ENCODE data around the gene RPL22. TPM values are rescaled to one million over a fixed set of nuclear protein-coding genes. Genes with fewer than 3 reads are reported as not detected.

The RPL22 gene
- total and polyA plus RNA-seq, 2 of the 8 experiments (the other 6 are each of a cell fraction or from before 2014, with no cell fraction given): 133 to 521 TPM

DNA sequence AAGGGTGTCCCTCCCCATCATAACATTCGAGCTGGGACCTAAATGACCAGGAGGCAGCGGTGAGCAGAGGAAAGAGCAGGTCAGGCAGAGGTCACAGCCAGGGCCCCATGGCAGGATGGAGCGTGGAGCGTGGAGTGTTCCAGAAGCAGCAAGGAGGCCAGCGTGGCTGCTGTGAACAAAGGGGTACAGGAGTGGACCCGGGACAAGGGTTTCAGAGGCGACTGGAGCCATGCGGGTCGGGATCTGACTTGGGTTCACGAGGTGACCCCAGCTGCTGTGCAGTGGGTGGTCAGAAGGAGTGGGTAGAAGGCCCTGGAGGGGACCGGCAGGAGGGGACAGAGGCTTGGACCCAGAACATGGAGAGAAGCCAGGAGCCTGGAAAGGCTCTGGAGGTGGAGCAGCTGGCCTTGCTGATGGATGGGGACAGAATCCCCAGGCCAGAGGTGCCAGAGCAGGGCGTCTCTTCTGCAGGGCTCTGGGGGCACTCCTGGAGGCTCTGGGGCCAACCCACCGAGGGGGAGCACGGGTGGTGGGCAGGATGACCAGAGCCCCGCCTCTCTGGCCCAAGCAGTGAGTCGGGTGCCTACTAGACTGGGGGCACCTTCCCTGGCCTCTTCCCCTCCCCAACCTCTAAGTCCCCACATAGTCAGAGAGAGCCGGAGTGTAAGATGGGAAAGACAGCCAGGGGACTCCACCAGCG is 21.6 kb downstream of the RPL22 start:
- Histone ChIP-seq H3K23me2 (ENCODE audit: low read depth, low read length) (peaks cover 21% of the 10 kb centered on the region; the same call in 1 of the 2 replicates), H2BK120ac (replicated peaks; ENCODE audit: low read depth, low read length) (no peak overlapping the region), H2BK5ac (ENCODE audit: low read depth, low read length) (no peak overlapping the region), H3K9me3 (ENCODE audit: insufficient read depth in 2 of 2, low read depth in 1 of 2, low read length in 1 of 2) (no peaks in the 10 kb centered on the region), H2AK5ac (ENCODE audit: low read depth, low read length) (no peak overlapping the region), H2AFZ (ENCODE audit: low read length) (no peak overlapping the region), H3K4ac (replicated peaks; ENCODE audit: insufficient read length, low read depth, low read length) (no peak overlapping the region), H3K79me1 (ENCODE audit: low read depth, low read length) (no peaks in the 10 kb centered on the region), H3K14ac (ENCODE audit: insufficient read length) (no peak overlapping the region), H3K23ac (ENCODE audit: insufficient read length) (no peak overlapping the region), H4K8ac (ENCODE audit: extremely low read depth, insufficient read depth, low read length) (no peak overlapping the region), H2BK15ac (ENCODE audit: low read length) (no peak overlapping the region), H3K36me3 (ENCODE audit: control insufficient read depth in 2 of 4, insufficient read depth in 4 of 4, low read length in 3 of 4) (no peaks in the 10 kb centered on the region), H4K5ac (ENCODE audit: insufficient read length, low read depth, low read length) (no peak overlapping the region), H3K4me2 (ENCODE audit: insufficient read depth in 1 of 2, low read depth in 2 of 2, low read length in 2 of 2) (no peak overlapping the region), H3K56ac (replicated peaks; ENCODE audit: insufficient read length, low read depth, low read length) (no peak overlapping the region), H4K20me1 (replicated peaks in 1 of 2; ENCODE audit: control insufficient read depth in 1 of 2, insufficient read depth in 2 of 2, low read length in 2 of 2) (peaks cover 0 to 21% of the 10 kb centered on the region in 2 experiments), H2BK12ac (ENCODE audit: low read depth, low read length) (no peak overlapping the region), H3K4me3 (ENCODE audit: extremely low read depth in 1 of 4, insufficient read depth in 2 of 4, low read depth in 3 of 4, low read length in 4 of 4) (no peak overlapping the region), H3K27me3 (replicated peaks in 1 of 4; ENCODE audit: control insufficient read depth in 3 of 4, extremely low read depth in 1 of 4, insufficient read depth in 3 of 4, low read length in 3 of 4) (peaks cover 19 to 61% (median 46%) of the 10 kb centered on the region in 4 experiments), H3K4me1 (replicated peaks in 1 of 4; ENCODE audit: control insufficient read depth in 3 of 4, insufficient read depth in 4 of 4, low read length in 3 of 4) (peaks cover 0 to 8% (median 6%) of the 10 kb centered on the region in 4 experiments; a peak in 6 of 7 replicates), H3K18ac (ENCODE audit: extremely low read depth, low read length) (no peak overlapping the region), H3K9ac (replicated peaks in 1 of 4; ENCODE audit: extremely low read depth in 1 of 4, low read depth in 3 of 4, low read length in 3 of 4) (no peak overlapping the region), H3K27ac (ENCODE audit: low read depth, low read length) (no peak overlapping the region), H4K91ac (replicated peaks; ENCODE audit: insufficient read length, low read length) (no peak overlapping the region), H3K79me2 (ENCODE audit: control insufficient read depth in 1 of 2, insufficient read depth in 2 of 2, low read length in 2 of 2) (no peaks in the 10 kb centered on the region), H2BK20ac (ENCODE audit: low read length) (no peak overlapping the region)
- FAIRE-seq (no peak), DNase-seq (ENCODE audit: low read depth in 1 of 2, low spot score in 2 of 2) (no peak)
- ChIA-PET CTCF (ENCODE audit: partially characterized antibody) (interaction anchor here (0.9 to 2.0 kb wide), 9 partner anchors 9 to 143 kb away, joined by 3 to 8 read pairs (median 4); no protein-coding TSS in a partner anchor), POLR2A (ENCODE audit: partially characterized antibody) (interaction anchor here (0.7 to 1.4 kb wide), 6 partner anchors 10 to 70 kb away, joined by 3 to 4 read pairs (median 3); no protein-coding TSS in a partner anchor)
- 80% methylated on average over 18 of the region's 18 CpGs; no CpG with 5 or more reads in 1 of the 2 experiments for WGBS, 2 experiments (ENCODE audit: extremely low coverage in 1 of 2, insufficient coverage in 1 of 2, insufficient read length in 1 of 2, insufficient replicate concordance in 2 of 2, low coverage in 1 of 2, low lambda C conversion rate in 2 of 2, missing lambda C conversion rate in 1 of 2)
- TF ChIP-seq CHD2 (IDR thresholded peaks at IDR 0.05; ENCODE audit: low read length): no peak
- no peak for TF ChIP-seq SP1 (IDR thresholded peaks at IDR 0.05; ENCODE audit: low read depth, low read length)
- TF ChIP-seq EZH2 (IDR thresholded peaks at IDR 0.05; ENCODE audit: low read depth, low read length, severe bottlenecking): no peak
- no peak for TF ChIP-seq MAX (IDR thresholded peaks at IDR 0.05)
- TF ChIP-seq SIN3A (conservative IDR thresholded peaks at IDR 0.05 in 1 of 2, IDR thresholded peaks at IDR 0.05 in 1 of 2; ENCODE audit: low read depth in 1 of 2, low read length in 2 of 2): no peak
- TF ChIP-seq BRCA1 (IDR thresholded peaks at IDR 0.05; ENCODE audit: low read depth, low read length): no peak
- TF ChIP-seq JUN (IDR thresholded peaks at IDR 0.05; ENCODE audit: low read depth, low read length): no peak
- no peak for TF ChIP-seq EGR1 (IDR thresholded peaks at IDR 0.05; ENCODE audit: borderline replicate concordance, low read depth, low read length)
- TF ChIP-seq NANOG (IDR thresholded peaks at IDR 0.05; ENCODE audit: insufficient read depth, low read depth, low read length, poor library complexity, severe bottlenecking): no peak
- no peak for TF ChIP-seq ATF3 (IDR thresholded peaks at IDR 0.05; ENCODE audit: insufficient read depth, low read depth, low read length)
